Stimulated activated CD4-positive, alpha-beta T cell treated with anti-CD3 and anti-CD28 coated beads, Interleukin-2, amount 100 ng/mL, for 48 hours (primary cell): ENCODE results near the gene RELN.

Experiments used
- DNase-seq, 2 donors: peaks; one replicate each; pipeline ENCODE4 v3.0.0-alpha.2; 2020

Gene RELN

DNA sequence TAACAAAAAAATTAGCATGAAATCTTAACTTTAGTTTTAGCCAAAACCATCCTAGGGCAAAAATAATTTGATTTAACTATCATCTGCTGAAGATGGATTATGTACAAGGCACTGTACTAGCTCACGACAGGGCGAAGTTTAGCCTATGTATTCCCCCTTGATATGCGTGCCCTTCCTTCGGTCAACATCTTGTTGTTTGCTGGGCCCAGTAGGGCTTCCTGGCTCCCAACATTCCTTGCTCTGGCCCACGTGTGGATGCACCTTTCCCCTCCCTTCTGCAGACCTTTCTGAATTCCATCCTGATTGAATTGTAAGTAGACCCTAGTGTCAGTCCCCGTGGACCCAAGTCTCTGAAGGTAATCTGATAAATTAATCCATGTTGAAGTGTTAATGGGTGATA lies 212.0 kb downstream of the RELN start:
- DNase-seq, result no peak

DNA sequence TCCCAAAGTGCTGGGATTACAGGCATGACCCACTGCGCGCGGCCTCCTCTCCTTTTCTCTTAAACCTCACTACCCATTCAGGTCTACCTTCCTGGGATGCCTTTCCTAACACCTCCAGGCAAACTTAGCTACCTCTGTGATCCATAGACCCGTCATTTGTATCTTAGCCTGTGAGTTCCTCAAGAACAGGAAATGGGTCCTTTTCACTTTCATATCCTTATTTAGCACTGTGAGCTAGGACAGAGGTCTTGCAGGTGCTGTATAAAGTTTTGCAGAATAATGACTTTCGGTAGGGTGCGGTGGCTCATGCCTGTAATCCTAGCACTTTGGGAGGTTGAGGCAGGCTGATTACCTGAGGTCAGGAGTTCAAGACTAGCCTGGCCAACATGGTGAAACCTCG lies 215.7 kb downstream of the RELN start:
- DNase-seq, result no peak

DNA sequence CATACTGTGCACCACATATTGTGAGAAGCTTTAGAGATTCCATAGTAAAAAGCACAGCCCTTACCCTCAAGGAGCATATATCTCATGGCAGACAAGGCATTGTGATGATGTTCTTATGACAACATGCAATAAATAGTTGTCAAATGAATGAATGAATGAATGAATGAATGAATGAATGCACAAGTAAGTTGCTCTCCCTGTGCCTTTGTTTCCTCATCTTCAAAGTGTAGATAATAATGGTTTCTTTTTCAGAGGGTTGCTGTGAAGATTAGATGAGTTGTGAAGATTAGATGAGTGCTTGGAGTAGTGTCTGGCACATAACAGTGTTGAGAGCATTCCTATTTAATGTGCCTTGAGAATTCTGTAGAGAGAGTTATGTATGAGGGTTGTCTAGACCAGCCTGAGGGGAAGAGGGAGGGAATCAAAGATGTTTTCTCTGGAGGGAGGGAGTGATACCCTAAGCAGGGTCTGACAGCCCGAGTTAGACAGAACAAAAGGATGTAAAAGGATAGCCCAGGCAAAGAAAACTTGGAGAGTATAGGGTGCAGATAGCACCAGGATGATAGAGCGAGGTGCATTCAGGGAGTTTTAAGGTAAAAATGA lies 217.2 kb downstream of the RELN start:
- no peak for DNase-seq

DNA sequence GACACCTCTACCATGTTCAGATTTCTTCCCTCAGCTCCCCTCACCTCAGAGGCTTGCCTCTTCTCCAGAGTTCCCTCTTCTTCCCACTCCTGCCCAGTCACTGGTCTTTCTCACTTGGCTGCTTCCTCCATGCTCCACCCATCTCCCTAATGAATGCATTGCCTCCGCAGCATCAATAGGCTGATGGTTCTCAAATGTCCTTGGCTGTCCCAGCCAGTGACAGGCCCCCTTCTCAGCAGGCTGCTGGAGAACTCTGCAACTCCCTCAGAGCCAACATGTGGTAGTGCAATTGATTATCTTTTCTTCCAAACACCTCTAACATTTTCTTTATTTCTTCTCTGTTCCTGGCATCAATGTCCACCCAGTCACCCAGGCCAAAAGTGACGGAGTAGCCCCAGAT lies 218.2 kb downstream of the RELN start:
- DNase-seq, result no peak

DNA sequence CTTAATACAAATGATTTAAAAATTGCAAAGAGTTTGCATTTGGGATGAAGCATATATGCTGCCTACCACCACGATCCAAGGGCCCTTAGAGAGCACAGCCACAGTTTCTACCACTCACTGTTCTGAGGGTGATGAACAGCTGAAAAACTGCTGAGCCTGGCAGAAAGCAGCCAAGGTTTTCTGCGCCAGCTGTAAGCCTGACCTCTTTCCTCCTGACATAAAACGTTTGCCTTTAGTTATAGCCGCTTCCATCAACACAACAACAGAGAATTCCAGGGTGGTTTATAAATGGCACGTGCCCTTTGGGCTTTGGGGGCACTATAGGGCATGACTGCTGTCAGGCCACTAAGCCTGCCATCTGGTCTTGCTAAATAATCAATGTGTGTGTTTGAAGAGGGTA lies 222.8 kb downstream of the RELN start:
- DNase-seq, result no peak

DNA sequence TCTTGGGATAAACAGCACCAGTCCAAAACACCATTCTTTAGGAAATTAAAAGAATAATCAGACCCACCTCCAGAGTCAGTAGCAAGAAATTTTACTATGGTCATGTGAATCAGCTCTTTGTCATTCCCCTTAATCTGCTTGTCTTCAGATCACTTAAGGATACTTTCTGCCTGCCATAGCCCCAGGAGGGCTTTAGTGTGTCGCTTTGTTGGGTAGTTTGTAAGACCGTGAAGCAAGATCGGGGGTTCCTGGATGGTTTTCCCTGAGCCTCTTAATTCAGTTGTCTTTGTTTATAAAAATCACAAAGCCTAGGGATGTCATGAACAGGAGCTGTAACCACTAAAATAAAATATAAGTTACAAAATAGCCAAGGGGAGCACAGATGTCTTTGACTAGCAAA lies 223.6 kb downstream of the RELN start:
- DNase-seq, result no peak

DNA sequence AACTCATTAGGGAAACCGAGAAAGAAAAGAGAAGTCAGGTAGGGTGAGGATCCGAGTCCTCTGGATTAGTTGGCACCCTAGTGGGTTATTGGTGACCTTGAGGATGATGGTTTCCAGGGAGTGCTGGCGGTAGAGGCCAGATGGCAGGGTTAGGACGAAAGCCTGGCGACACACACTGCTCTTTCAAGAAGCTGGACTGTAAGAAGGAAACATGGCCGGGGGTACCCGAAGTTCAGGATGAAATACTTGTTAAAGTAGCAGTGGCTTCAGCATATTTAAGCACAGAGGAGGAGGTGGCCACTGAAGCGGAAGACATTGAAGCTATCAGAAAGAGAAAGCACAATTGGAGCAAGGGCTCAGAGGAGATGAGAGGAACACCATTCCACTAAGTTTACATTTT lies 224.6 kb downstream of the RELN start:
- DNase-seq, result no peak

DNA sequence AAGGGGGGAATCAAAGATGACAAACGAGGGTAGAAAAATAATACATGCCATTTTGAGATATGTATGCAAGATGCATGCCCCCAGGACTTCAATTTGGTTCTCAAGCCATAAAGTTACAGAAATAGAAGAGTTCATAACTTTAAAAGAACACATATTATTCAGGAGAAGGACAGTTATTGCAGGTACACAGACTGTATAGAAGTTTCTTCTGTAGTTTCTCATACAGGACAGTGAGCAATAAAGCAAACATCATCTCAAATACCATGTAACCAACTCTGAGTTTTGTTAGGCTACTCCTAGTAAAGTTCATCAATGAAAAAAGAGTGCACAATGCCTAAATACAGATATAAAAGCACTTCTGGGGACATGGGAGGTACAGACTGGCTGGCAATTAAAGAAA lies 226.6 kb downstream of the RELN start:
- DNase-seq, result no peak

DNA sequence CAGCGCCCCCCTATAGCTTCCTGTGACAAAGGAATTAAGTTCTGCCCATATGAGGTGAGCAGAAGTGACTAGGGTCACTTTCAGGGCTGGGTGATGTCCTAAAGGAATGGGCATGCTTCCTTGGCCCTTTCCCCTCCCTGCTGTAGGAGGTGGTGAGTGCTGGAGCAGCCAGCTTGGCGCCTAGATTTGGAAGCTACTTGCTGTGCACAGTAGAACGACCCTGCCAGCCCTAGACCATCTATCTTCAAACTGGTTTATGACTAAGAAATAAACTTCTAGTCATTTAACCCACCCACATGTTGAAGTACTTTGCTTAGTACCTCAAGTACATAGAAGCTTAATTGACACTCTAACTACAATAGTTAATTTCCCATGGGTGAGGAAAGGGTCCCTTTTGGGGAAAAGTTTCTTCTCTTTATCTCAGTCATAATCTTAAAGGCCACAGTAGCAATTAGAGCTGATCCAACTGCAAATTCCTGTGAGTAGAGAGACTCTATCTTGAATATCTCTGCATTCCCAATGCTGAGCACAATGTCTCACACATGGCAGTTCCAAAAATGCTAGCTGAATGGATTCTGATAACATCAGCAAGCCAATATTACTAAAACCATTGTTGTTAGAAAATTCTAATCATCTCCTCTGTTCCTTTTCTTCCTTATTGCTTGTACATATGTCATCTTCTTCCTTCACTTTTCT lies 227.2 kb downstream of the RELN start:
- DNase-seq, result no peak

DNA sequence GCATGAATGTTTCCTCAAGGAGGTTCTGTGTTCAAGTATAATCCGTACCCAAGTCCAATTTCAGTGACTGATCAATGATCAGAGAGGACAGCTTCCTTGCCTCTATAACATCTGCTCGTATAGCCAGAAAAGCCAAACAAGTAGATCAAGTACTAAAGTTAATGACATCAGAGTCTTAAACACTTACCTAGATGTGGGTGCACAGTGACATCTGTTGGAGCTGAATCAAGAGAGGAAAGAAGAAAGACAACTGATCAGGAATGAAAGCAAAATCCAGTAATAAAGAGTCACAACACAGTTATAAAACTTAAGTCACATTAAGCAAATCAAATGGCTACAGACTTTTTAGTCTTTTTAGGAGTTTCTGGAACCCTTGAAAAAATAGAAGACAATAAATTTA lies 236.5 kb downstream of the RELN start:
- no peak for DNase-seq

DNA sequence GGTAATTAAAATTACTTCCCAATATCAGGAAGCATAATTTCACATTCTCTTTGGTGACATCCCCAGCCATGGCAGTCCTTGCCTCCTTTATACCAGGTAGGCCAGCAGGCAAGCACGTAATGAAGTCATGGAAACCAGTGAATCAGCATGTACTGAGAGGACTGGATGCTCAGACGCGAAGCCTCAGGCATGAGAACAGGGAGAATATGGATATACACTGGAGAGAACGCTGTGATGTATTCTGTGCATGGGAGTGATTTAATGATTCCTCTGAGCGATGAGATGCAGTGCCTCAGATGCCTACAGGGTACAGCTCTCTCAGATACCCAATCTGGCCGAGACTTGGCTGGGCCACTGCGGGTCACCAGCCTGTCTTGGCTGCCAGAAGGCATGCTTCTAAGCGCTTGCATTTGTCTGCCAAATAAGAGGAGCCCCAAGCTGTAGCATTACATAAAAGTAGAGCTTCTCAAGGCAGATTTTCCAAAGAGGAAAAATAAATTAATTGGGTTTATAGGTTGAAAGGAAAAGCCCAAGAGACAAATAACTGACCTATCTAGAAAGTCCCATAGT lies 238.1 kb downstream of the RELN start:
- DNase-seq, result no peak

DNA sequence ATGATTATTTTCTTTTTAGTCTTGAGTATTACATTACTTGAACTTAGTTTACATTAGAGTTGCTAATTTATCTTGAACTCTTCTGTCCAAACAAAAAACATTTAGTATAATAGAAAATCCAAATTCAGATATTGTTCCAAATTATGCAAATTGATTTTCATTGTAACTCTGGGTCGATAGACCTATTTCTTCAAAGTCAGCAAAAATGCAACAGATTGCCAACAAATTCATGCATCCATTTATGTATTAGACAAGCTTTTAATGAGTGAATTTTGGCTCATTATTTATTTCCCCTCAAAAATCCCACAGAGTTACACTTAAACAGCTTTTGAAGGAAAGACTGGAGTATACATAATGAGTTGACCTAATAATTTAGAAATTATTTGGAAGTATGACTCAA lies 240.8 kb downstream of the RELN start:
- no peak for DNase-seq

DNA sequence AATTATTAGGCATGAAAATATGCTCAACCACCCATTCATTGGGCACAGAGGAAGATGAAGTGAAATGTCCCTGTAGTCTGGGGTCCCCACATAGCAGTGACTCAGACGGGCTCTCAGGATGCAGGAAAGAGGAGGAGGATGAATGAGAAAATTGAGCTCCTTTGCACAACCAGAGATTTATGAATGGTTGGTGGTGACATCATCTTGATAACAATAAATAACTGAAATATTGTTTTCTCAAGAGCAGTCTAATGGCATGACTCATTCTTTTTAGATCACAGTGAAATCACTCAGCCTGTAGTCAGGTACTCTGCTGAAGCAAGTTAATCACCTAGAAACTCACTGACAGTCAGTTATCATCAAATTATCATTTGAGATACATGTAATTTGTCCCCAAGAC lies 254.1 kb downstream of the RELN start:
- DNase-seq, result no peak

DNA sequence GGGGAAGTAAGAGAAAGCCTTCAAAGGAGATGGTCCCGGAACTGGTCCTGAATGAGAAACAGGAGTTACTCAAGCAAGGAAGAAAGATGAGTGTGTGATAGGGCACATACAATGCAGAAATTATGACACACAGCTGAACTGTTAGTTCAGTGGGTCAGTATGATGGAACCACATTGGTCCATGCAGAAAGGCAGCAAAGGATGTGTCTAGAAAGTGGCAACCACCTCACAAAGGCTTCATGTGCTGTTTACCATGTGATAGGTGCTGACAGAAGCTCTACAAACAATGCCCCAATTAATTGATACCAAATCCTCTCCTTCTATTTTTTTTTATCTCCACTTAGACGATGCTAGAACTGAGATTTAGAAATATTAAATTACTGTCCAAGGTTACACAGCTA lies 258.3 kb downstream of the RELN start:
- DNase-seq, result no peak

DNA sequence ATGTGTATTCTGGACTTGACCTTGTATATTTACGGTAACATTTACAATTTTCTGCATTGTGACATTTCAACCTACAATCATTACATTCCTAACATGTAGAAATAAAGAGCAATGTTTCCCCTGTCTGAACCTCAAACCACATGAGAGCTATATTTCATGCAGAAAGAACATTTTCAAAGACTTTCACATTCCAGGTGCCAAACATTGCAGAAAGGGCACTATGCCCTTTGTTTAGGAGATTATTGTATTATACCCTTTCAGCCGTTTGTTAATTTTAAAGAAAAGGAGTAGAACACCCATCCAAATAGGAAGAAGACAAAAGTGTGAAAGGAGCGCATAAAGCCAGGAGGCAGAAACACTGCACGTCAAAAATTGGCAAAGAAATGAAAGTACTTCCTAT lies 260.4 kb downstream of the RELN start:
- no peak for DNase-seq

DNA sequence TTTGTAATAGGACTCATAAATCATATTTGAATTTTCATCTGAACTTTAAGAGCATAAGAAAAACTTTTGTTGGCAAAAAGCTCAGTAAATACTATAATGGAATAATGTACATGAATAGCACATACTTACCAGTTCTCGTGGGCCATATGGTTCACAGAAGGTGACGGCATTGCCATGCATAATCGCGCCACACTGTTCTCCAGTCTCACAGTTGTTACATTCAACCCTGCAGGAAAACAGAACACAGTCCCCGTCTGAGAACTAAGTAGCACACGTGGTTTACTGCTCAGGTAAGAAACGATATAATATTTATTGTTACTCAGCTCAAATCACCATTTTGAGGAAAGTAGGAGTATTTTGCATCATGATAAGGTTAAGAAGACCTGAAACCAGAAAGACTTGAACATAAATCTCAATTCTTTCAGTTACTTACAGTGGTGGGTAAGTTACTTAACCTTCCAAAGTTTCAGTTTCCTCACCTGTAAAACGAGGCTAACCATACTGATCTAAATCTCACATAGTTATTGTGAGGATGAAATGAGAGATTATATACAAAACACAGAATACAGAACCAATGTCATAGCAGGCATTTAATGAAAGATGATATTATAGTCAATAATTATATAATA lies 261.4 kb downstream of the RELN start:
- no peak for DNase-seq

DNA sequence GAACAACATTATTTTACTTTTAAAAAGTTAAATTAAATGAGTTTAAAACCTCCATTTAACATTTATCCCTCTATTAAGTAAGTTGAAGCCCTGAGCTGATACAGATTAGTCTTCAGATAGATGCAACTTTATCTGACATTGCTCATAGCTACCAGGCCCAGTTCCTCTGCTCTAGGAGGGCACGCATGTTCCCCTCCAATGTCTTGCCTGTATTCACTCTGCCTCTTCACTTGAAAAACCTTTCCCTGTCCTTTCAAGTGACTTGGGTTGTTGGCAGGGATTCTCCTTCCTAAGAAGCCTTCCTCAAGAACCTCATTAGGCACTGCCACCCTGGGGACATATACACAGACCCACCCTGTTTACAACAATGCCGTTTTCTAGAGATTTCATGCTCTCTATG lies 270.4 kb downstream of the RELN start:
- DNase-seq, result no peak

DNA sequence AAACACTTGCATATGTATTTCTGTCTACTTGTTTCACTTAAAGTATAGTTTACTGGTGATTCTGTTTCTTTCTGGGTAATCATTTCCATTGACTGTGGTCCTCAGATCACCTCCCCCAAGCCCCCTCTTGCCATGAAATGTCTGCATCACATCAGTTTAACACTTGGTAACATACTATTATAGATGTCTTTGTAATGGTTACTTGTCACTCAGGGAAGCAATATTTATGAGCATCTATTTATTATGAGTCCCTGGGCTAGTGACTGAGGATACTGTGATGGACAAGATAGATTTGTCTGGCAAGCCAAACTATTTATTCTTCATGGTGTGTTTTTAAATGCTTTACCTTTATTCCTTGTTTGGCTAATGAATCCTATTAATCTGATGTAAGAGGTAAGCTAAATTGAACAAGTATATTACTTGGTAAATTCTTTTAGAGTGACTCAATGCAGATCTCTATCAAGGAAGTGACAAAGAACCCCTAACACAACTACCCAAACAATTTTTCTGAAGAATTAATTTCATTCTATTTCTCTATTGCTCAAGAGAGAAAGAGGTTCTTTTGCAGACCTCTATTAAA lies 270.9 kb downstream of the RELN start:
- DNase-seq, result no peak

DNA sequence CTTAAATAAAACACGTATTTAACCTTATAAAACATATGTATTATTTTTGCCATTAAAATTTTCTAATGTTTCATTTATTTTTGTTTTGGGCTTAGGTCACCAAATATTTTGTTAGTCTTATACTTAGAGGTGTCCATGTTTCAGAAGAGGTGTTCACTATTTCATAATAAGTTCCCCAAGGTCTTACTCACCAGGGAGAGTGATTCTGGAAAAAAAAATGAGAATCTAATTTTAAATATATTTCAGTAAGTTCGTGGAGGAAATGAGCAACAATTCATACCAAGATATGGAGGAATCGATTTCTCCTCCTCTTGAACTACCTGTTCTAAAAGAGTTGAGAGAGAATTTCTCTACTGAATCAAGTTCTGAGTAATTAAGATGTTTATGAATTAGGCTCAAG lies 271.9 kb downstream of the RELN start:
- DNase-seq, result no peak

DNA sequence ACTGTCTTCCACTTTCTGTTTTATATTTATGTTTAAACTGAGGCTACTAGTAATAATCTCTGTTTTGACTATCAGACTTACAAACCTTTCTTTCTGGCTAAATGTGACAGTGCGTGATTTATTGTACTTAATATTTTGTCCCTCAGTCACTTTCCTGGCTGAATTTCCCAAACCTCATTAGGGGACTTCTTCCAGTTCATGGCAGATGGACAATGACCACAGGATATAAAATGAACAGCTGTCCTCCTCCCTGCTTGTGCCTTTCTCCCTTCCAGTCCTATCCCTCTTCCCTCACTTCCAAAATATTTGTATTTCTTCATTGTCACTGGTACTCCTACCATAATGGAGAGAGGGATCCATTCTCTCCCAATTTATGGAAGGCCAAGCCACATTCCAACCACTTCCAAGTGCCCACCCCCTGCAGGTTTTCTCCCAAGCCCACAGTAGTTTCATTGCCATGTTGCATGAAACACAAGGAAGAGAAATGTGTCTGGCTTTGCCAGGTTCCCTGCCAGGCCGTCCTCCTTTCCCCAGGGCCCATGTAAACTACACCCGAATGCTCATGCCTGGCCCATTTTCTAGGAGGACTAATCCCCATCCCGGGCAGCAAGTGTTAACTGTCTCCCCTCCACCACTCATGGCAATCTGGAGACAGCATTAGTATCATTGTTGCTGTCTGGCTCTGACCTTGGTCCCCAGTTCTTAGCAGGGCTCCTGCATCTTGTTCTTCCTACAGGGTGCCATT lies 273.9 kb downstream of the RELN start:
- no peak for DNase-seq

DNA sequence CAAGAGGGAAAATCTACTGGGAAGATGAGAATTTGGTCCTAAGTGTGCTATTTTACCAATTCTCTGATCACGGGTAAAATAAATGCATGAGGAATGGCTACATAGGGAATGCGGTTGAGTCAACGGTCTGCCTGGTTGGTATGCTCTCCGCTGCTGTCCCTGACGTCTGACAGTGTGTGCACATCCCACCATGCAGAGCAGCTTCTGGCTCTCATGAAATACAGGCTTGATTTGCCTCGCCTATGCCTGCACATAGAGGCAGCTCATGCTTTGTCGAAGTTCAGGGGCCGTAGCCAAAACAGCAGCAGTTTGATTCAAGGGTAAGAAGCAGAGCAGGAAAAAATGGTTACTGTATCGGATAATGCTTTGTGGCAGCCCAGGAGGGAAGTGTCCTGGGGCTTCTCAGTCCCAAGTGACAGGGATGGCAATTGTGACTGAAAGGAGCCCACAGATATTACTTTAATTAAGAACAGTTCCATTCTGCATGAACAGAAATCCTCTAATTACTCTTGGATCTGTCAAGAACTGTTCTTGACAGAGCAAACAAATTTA lies 275.0 kb downstream of the RELN start:
- DNase-seq, result no peak

DNA sequence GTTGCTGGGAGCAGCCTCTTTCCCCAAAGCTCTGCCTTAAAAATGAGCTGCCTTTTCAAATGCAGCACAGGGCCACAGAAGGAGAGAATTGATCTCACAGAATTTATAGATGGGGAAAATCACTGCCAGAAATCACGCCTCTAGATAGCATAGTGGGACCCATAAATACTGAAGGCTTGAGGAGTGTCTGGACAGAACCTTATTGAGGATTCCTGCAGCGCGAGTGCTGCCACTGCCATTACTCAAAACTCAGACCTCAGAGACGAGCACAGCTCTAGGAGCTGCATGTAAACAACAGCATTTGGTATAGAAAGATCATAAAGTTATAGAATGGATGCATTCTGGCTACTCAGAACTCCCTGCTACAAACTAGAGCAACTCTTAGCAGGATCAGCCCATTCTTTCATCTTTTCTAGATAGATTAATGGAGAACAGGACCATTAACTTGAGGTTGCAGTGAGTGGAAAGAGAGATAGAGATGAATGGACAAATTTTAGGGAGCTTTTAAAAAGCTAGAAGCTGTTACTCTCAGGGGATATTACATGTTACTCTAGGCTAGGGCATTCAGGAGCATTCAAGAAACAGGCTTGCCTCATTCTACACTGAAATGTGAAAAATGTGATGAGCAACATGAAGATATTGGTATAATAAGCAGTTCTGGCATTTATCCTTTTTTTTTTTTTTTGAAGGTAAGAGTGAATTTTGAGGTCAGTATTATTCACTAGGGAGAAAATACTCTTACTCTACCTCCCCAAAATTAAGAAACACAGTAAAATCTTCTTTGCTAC lies 276.3 kb downstream of the RELN start:
- no peak for DNase-seq
